Epithelial cell of prostate (primary cell): Measurements from ENCODE around the gene MARCHF2.

ENCODE experiments used
- DNase-seq: peaks from one replicate; pipeline ENCODE4 v3.0.0-alpha.2; 2011; ENCODE audit warnings: low read depth, low spot score
- H3K27ac ChIP-seq: fragments of 450-650 bp; 2 replicates; pipeline ENCODE4 v1.5.1; 2017; ENCODE audit warnings: mild to moderate bottlenecking

The MARCHF2 gene

DNA sequence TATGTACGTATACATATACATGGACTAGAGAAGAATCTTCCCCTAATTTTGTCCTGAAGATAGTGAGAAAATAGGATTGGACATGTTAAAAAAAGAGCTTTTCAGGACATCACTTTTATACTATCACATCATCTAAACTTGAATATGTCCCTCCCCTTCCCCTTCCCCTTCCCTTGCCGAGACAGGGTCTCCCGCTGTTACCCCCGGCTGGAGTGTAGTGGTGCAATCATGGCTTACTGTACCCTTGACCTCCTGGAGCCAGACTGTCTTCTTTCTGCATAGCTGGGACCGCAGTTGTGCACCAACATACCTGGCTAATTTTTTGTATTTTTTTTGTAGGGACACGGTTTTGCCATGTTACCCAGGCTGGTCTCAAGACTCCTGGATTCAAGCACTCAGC lies 38.3 kb downstream of the MARCHF2 start:
- no peak for DNase-seq
- H3K27ac ChIP-seq: peak overlapping the region; percentile 28

DNA sequence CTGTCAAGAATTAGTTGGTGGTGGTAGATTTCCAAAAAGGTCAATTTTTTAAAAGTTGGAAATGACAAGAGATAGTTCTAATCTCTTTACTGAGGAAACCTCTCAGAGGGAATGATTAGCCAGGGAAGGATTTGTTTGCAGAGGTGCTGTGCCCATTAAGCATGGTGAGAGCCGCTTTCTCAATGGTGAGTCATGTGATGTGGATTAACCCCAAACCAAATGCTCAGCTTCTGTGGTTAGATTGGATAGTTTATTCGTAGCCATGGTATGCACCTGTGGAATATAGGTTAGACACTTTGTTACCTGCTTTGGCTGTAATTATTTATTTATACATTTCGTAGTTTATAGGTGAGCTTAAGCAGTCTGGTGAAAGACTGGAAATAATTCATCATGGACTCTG lies 38.8 kb downstream of the MARCHF2 start:
- H3K27ac ChIP-seq: peak overlapping the region; percentile 28
- DNase-seq: peak; percentile 48

DNA sequence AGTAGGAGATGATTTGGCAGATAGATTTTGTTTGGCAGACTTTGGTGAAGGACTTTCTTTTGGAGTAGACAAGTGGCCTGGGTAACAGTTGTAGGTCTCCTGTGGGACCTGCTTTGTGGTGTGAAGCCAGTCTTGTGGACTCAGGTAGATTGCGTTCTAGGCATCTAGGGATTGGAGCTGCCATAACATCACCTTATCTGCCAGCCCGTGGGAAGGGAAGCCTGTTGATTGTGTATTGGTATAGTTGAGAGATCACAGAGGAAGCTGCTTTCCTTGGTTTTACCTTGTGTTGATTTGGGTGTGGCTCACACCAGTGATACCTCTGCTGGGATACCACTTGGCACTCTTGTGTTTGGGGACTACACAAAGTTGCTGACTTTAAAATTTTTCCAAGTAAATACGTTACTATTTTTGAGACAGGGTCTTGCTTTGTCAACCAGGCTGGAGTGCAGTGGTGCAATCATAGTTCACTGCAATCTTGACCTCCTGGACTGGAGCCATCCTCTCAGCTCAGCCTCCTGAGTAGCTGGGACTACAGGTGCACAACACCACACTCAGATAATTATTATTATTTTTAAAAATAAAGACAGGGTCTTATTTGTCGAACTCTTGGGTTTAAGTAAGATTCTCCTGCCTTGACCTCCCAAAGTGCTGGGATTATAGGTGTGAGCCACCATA lies 39.5 kb downstream of the MARCHF2 start:
- no peak for DNase-seq
- no peak overlapping the region for H3K27ac ChIP-seq

DNA sequence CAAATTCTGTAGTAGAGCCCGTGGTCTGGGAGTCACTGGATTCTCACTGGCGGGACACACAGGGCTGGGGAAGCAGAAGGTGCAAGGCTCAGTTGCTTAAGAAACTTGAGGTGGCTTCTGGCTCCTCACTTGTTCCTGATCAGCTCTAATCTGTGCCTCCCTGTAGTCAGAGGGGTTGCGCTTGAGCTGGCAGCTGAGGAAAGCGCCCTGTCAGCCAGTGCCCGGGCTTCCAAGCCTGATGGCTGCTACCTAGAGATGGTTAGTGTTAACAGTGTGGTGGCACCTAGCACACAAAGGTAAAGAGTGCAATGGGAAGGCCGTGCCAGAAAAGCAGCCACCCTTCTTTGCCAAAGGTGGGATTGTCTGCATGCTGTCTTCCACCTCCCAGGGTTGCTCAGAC lies 40.5 kb downstream of the MARCHF2 start:
- no peak overlapping the region for H3K27ac ChIP-seq
- no peak for DNase-seq

DNA sequence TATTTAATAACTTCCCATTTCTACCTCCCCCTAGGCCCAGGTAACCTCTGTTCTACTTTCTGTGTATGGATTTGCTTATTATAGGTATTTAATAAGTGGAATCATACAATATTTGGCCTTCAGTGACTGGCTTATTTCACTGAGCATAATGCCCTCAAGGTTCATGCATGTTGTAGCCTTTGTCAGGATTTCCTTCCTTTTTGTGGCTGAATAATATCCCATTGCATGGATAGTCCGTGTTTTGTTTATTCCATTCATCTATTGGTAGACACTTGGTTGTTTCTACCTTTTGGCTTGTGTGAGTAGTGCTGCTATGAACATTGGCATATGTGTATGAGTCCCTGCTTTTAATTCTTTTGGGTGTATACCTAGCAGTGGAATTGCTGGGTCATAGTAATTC lies 41.1 kb downstream of the MARCHF2 start:
- no peak overlapping the region for H3K27ac ChIP-seq
- no peak for DNase-seq

DNA sequence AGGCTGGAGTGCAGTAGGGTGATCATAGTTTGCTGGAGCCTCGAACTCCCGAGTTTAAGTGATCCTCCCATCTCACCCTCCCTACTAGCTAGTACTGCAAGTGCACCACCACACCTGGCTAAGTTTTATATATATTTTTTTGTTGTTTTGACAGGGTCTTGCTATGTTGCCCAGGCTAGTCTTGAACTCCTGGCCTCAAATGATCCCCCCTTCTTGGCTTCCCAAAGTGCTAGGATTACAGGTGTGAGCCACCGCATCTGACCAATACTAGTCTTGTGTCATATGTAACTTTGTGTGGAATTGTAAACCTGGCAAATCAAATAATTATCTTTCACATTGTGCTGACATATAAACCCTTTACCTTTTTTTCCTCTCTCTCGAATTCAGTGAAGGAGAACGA lies 41.9 kb downstream of the MARCHF2 start:
- no peak overlapping the region for H3K27ac ChIP-seq

DNA sequence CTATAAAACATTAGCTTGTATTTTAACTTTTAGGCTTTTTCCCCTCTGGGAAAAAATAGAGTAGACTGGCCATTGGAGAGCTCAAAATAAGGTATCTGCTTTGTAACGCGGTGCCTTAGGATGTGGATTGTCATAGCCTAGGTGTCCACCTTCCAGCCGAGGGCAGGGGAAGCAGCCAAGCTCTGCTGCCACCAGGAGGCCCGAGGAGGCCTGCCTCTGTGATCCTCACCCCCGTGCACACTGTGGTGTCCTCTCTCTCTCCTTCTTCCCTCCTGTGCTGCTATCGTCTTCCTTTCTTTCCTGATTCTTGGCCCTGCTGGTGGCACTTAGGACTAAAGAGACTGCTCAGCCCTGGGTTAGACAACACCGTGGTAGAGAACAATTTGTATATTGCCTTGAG lies 43.0 kb downstream of the MARCHF2 start:
- DNase-seq: no peak
- H3K27ac ChIP-seq: no peak overlapping the region

More for the DNA sequence above, 41.9 kb downstream of the MARCHF2 start:
- DNase-seq: no peak

DNA sequence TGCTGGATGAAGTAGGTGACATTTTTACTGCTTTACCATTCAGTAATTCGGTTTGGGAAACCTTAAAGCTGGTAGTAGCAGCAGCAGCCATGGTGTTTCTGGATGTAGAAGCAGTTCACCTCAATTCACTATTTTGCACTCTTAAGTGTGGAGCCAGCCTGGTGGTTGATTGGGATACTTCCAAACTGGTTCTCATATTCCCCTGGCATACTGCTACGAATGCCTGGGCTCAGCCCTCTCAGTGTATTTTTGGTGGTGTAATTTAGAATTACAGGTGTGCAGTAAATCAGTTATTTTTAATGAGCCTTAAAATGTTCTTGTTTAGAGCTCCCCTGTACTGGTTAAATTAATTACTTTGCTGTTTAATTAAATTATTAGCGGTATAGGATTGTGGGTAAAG lies 44.1 kb downstream of the MARCHF2 start:
- no peak for DNase-seq
- H3K27ac ChIP-seq: no peak overlapping the region

DNA sequence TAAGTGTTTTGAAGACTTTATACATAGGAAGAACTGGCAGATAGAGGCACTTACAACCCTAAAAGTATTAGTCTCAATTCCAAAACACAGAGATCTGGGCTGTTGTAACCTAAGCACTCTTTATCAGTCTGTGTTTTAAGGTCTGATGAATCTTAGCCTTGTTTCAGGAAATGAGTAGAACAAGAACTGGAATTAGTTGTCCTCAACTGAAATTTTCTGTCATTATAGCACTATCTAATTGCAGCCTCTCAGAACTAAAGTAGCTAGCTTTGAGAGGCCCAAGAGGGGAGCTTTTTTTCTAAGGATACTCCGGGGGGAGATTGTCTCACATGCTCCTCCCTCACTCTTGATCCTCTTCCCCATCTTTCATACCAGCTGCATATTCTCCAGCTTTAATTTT lies 44.7 kb downstream of the MARCHF2 start:
- DNase-seq: no peak

DNA sequence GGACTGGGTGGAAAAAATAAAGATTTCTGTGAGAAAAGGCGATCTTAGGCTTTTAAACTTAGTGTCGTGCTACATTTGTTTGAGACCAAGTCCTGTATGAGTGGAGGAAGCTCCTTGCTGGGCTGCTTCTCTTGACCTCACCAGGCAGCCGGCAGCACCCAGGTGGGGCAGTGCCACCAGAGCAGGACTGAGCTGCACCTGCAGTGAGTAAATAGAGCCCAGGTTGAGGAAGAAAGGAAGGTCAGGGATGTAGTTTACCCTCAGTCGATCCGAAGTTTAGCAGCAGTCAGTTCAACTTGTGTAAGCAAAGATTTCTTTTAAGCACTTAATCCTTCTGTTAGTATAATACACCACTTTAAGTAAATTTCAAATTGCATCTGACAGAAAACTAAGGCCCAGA lies 45.3 kb downstream of the MARCHF2 start:
- no peak for DNase-seq
- H3K27ac ChIP-seq: no peak overlapping the region

More for the DNA sequence above, 44.7 kb downstream of the MARCHF2 start:
- no peak overlapping the region for H3K27ac ChIP-seq

DNA sequence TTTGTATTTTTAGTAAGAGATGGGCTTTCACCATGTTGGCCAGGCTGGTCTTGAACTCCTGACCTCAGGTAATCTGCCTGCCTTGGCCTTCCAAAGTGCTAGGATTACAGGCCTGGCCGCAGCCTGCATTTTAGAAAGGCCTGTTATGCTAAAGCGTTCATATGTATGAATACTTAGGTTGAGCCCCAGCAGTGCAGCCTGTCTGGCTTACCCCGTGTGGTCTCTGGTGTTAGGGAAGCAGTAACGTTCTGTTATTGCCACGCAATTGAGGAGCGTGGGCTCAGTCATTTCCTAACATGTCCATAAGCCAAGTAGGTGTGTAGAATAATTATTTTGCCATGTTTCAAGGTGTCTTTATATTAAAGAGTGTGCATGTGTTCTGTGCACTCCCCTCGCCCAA lies 46.0 kb downstream of the MARCHF2 start:
- no peak for DNase-seq
- H3K27ac ChIP-seq: peak overlapping the region; percentile 21

DNA sequence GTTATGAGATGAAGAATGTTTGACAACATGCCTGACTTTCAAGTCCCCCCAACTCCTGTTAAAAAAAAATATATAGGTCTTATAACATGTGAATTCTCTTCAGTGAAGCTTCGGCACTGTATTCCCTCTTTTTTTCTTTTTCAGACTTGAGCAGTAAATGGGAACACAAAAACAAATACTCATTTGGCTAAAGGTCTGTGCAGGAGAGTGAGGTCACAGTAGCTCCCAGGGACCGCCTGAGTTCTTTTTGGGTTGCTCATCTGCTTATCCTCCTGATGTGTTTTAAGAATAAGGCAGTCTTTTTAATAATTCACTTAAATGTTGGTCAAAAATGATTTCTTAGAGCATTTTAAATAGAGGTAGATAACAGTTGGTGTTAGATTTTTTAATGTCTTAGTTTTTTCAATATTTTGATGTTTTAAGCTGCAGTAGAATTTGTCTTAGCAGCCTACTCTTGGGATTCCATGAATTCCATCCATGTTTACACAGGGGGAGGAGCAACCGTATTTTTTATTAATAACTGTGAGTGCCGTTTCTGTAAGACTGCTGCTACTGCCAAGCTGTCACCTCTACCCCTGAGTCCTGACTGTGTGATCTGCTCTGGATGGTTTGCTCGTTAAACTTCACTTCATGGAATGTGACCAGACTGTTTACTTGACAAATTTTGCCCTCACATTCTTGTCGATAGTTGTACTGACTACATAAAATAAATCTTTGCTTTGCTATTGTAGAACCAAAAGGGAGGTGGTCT lies 46.6 kb downstream of the MARCHF2 start:
- peak overlapping the region; percentile 21 for H3K27ac ChIP-seq
- no peak for DNase-seq

DNA sequence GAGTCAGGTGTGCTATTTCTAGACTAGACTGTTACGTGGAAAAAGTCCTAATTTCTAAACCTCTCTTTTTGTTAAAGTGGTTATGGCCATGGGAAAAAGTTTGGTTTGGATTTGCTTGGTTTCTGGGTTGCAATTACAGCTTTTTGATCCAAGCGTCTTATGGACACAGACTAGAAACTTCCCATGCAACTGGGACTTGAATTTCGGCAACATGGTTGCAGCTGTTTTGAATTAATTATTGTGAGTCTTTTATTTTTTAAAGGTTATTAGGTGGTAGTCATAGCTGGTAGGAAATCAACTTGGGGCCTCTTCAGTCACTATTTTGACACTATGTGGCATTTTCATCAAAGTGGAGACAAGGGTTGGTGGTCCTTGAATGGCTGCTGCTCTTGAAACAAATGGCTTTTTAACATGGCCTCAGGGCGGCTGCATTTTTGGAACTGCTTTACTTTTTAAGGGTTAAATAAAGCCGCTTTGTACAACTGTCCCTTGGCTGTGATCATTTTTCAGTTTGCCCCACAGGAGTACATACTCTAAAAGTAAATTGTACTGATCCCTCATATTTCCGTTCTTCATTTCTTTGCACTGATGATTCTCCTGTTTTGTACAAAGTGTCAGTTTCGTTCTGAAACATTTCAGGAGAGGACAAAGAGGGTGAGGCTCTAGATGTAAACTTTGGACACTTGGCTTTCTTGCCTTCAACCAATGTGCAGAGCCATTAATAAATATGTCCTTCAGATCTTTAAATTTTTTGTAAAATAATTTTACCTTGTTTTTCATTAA lies 47.6 kb downstream of the MARCHF2 start:
- DNase-seq: no peak
- no peak overlapping the region for H3K27ac ChIP-seq

DNA sequence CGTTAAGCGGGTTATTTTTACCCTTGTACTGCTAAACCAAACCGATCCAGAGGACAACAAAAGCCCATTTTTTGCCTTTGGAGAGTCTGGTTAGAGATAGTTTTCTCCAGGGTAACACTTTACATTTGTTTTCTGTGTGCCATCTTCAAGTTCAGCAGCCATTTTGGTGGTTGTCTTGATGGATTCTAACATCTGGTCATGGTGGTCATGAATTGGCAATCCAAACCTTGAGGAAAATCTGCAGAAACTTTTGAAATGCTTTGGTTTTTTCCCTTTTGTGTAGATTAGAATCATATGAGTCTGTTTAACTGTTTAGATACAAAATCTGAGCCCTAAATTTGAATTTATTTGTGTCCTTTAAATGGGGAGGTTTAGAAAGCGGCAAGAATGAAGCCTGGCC lies 48.3 kb downstream of the MARCHF2 start:
- no peak for DNase-seq
- no peak overlapping the region for H3K27ac ChIP-seq

DNA sequence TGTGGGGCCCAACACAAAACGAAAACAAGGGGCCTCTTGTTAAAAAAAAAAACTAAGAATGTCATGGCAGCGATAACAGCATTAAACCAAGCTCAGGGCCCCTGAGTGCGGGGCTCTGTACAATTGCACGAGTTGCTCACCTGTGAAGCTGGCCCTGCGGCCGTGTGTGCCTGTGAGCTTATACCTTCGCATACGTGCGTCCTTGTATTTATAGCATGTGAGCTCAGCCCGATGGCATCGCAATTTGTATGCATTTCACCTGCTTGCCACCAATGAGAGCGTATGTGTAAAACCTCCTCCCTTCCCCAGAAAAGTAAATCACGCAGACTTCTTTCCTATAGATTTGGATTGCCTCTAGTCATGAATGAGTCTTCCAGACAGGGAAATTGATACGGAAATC lies 48.8 kb downstream of the MARCHF2 start:
- H3K27ac ChIP-seq: no peak overlapping the region
- no peak for DNase-seq

DNA sequence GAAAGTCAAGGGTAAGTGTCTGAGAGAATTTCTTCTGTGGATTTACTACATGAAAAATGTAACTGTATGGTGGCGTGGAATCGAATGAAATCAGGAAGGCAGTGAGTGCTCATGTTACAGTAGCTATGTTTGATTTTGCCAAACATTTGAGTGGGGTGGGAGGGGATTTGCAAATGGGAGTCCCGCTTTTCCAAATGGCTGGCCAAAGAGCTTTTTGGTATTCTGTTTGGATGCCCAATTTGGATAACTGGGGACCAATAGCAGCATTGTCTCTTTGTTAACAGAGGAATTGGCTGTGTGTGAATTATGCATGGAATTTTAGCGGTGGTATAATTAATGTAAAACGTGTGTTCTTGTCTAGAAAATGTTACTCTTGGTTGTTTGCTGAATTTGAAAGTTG lies 49.5 kb downstream of the MARCHF2 start:
- no peak overlapping the region for H3K27ac ChIP-seq
- DNase-seq: no peak

DNA sequence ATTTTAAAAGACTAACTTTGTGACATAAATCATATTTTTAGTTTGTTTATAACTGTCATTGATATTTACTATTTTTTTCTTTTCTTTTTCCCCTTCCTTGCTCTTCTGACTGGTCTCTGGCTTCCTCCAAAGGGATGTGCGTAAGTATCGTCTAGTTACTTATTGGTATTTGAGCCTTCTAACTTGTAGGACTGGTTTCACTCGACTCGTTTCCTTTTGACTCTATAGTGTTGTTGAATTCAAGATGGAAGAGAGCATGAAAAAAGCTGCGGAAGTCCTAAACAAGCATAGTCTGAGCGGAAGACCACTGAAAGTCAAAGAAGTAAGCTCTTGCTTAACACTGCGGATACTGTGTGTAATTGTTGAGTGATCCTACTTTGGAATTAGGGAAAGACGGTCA lies 50.3 kb downstream of the MARCHF2 start:
- DNase-seq: no peak
- H3K27ac ChIP-seq: no peak overlapping the region

DNA sequence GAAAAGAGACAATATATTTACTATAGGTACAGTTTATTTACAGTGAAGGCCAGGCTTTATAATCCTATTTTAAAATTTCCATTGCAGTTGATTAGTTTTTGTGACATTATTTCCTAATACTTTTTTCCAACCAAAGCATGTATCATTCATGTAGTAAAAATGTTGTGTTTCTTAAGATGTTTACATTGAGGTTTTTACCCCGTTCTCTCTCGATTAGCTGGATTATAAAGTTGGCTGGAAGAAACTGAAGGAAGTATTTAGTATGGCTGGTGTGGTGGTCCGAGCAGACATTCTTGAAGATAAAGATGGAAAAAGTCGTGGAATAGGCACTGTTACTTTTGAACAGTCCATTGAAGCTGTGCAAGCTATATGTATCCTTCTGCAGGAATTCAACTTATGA lies 52.9 kb downstream of the MARCHF2 start:
- DNase-seq: no peak
- no peak overlapping the region for H3K27ac ChIP-seq

DNA sequence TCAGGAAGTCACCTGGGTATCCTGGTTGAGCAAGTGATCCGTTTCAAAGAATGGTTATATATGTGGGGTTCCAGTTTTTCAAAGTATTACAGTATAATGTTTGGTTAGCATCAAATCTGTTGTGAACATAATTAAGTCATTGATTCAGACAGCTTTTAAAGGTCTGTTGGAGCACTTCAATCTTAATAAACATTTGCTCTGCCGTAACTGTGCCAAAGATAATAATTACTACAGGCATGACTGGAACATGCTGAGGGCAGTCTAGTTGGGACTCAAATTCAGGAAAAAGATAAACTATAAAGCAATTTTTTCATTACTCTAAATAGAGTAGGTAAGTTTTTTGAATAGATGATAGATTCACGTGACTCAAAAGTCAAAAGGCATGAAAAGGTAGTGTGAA lies 55.0 kb downstream of the MARCHF2 start:
- no peak for DNase-seq
- no peak overlapping the region for H3K27ac ChIP-seq

DNA sequence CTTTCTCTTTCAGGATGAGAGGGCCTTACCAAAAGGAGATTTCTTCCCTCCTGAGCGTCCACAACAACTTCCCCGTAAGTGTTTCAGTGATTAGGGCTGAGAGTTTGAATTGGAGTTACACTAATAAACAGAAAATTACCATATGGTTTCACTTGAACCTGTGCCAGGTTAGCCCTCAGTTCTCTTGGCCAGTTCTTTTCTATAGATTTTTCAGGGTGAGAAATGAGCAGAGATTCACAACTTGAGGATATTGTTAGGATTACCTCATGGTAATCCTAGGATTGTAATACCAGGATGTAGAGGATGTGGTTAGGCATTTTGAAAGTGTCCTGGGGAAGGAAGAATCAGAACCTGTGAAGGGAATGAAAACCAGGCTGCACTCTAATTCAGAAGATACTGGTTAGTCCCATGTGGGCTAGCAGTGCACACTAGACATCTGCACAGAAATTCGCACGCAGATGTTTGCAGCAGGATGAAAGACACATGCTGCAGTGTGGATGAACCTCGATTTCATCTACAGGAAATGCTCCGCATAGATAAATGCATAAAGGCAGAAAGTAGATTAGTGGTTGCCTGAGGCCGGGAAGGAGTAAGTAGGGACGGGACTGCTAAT lies 55.8 kb downstream of the MARCHF2 start:
- H3K27ac ChIP-seq: no peak overlapping the region
- DNase-seq: no peak
